Stimulated activated naive B cell treated with anti-CD40 and anti-IgM and Interleukin-4, amounts not matched to agents 10 μg/mL and 1 μg/mL and 100 μg/mL, for 72 hours (primary cell): ENCODE results near the gene PPP1R14B.
A peak's percentile ranks its signal among the peaks of the same experiment; 100 is the strongest.

ENCODE experiments used
- ATAC-seq, 2 donors: fragments of 150-1000 bp; cut with Tn5 transposase; replicated peaks; 2 replicates each; pipeline ENCODE4 v1.10.0; 2021; ENCODE audit warnings: moderate library complexity in 1 of 2
- DNase-seq: peaks from one replicate; pipeline ENCODE4 v3.0.0; 2021
- H3K27ac Mint-ChIP-seq: one replicate; pipeline ENCODE4 v1.8.0; 2022; ENCODE audit warnings: mild to moderate bottlenecking, mixed read lengths
- H3K27me3 Mint-ChIP-seq, 2 donors: one replicate each; pipeline ENCODE4 v1.8.0; 2022; ENCODE audit warnings: mixed read lengths in 2 of 2
- H3K36me3 Mint-ChIP-seq, 2 donors: one replicate each; pipeline ENCODE4 v1.8.0; 2022; ENCODE audit warnings: mixed read lengths in 2 of 2, mild to moderate bottlenecking in 1 of 2
- H3K4me1 Mint-ChIP-seq, 2 donors: one replicate each; pipeline ENCODE4 v1.8.0; 2022; ENCODE audit warnings: mixed read lengths in 2 of 2, mild to moderate bottlenecking in 1 of 2
- H3K4me3 Mint-ChIP-seq, 2 donors: one replicate each; pipeline ENCODE4 v1.8.0; 2022; ENCODE audit warnings: mild to moderate bottlenecking in 2 of 2, mixed read lengths in 2 of 2, moderate library complexity in 1 of 2
- H3K9me3 Mint-ChIP-seq, 2 donors: one replicate each; pipeline ENCODE4 v1.8.0; 2022; ENCODE audit warnings: mixed read lengths in 2 of 2, mild to moderate bottlenecking in 1 of 2

Gene PPP1R14B

DNA sequence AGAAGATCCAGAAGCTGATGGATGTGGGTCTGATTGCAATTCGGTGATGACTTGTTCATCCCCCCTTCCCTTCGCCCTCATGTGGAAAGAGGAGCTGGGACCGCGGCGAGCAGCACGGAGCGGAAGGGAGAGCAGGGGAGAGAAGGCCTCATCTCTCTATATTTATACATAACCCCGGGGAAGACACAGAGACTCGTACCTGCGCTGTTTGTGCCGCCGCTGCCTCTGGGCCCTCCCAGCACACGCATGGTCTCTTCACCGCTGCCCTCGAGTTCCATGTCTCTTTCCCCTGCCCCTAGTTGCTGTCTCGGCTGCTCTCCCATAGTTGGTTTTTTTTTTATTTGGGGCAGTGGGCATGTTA lies 42.7 kb downstream of the PPP1R14B start:
- DNase-seq = no peak
- Mint-ChIP-seq H3K27me3 (no peaks in the 10 kb centered on the region), H3K36me3 (peaks cover 60 to 77% of the 10 kb centered on the region in 2 donors), H3K4me3 (peak overlapping the region in 1 of 2 donors; percentile 23), H3K9me3 (no peaks in the 10 kb centered on the region), H3K4me1 (peaks cover 38 to 59% of the 10 kb centered on the region in 2 donors), H3K27ac (peak overlapping the region; percentile 98)
- ATAC-seq = no peak

- Mint-ChIP-seq H3K4me1 (peaks cover 34 to 54% of the 10 kb centered on the region in 2 donors), H3K27me3 (no peaks in the 10 kb centered on the region), H3K4me3 (no peak overlapping the region), H3K27ac (no peak overlapping the region), H3K9me3 (no peaks in the 10 kb centered on the region), H3K36me3 (peaks cover 56 to 72% of the 10 kb centered on the region in 2 donors)
- ATAC-seq = no peak
- no peak for DNase-seq
These were observed 43.2 kb downstream of the PPP1R14B start for GRCh38 chr11:64203421-64204079.

DNA sequence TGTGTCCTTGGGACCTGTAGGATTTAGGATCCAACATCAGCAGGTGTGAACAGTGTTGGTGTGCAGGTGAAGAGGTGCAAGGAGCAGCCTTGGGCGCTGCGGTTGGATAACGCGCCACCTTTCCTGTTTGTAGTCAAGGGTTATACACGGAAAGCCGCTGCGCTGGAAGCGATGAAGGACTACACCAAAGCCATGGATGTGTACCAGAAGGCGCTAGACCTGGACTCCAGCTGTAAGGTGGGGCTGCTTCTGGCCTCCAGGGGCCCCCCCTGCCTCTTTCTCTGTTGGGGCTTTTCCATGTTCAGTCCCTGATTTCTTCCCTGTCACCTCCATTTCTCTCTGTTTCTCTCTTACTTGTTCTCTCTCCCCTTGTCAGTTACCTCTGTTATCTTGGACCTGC lies 43.8 kb downstream of the PPP1R14B start:
- no peaks in the 10 kb centered on the region for H3K27me3 Mint-ChIP-seq
- DNase-seq = no peak
- peaks cover 51 to 67% of the 10 kb centered on the region in 2 donors for H3K36me3 Mint-ChIP-seq
- no peak for ATAC-seq
- H3K4me3 Mint-ChIP-seq = no peak overlapping the region
- H3K27ac Mint-ChIP-seq = no peak overlapping the region
- H3K9me3 Mint-ChIP-seq = no peaks in the 10 kb centered on the region
- H3K4me1 Mint-ChIP-seq = peaks cover 30 to 49% of the 10 kb centered on the region in 2 donors

DNA sequence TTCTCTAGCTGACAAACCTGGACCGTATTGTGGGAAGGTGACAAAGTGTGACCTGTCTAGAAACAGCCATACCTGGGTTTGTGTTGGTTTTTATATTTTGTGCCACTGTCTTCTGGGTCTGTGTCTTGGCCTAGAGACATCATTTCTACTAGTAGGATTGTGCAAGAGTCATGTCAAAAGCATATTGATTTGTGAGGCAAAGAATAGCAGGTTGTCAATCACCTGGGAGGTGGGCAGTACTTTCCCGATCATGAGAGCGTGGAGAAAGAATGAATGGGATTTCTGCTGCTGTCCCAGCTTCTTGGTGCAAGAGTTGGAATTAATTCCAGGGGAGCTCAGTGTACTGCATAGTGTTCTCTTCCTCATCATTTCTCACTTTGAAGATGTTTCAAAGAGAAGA lies 45.2 kb downstream of the PPP1R14B start:
- Mint-ChIP-seq H3K27me3 (no peaks in the 10 kb centered on the region), H3K9me3 (no peaks in the 10 kb centered on the region), H3K4me1 (peaks cover 29 to 42% of the 10 kb centered on the region in 2 donors), H3K36me3 (peaks cover 43 to 61% of the 10 kb centered on the region in 2 donors), H3K4me3 (no peak overlapping the region), H3K27ac (no peak overlapping the region)
- DNase-seq = no peak
- no peak for ATAC-seq

- no peak overlapping the region for H3K27ac Mint-ChIP-seq
- DNase-seq (no peak), ATAC-seq (no peak)
- peaks cover 31 to 55% of the 10 kb centered on the region in 2 donors for H3K36me3 Mint-ChIP-seq
- peaks cover 10 to 12% of the 10 kb centered on the region in 2 donors for H3K4me1 Mint-ChIP-seq
- H3K9me3 Mint-ChIP-seq = no peaks in the 10 kb centered on the region
- H3K4me3 Mint-ChIP-seq = no peak overlapping the region
- no peaks in the 10 kb centered on the region for H3K27me3 Mint-ChIP-seq
These were observed 48.2 kb downstream of the PPP1R14B start for GRCh38 chr11:64198511-64198910.

DNA sequence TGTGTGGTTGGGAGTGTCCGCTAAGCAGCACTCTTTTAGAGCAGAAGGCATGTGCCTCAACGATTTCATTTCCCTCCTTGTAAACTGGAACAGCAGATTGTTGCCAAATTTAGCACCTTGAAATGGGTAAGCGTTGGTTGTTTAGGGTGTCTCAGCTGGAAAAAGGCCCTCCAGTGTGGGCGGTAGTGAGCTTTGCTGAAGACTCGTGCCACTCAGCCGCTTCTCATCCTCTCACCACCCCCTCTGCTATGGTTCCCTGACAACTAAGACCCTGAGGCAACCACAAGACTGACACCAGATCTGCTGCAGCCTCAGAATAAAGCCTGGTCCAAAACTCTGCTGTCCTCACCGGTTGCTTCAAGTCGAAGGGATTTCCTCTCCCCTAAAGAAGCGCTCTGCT lies 50.1 kb downstream of the PPP1R14B start:
- DNase-seq (no peak), ATAC-seq (no peak)
- Mint-ChIP-seq H3K27ac (peak overlapping the region; percentile 71), H3K27me3 (no peaks in the 10 kb centered on the region), H3K9me3 (no peaks in the 10 kb centered on the region), H3K4me3 (no peak overlapping the region), H3K36me3 (peaks cover 30 to 48% of the 10 kb centered on the region in 2 donors), H3K4me1 (peaks cover 4 to 6% of the 10 kb centered on the region in 2 donors)
